NB4 (cell line): Measurements from ENCODE around the gene EGLN3.

Experiments used
- DNase-seq: peaks from one replicate; pipeline ENCODE4 v3.0.0; 2010; ENCODE audit warnings: low read depth
- H3K4me3 ChIP-seq: one replicate; pipeline ENCODE4 v1.5.1; 2011; ENCODE audit warnings: mild to moderate bottlenecking, low read depth, low read length, moderate library complexity
- MYC ChIP-seq: IDR thresholded peaks from 2 replicates; pipeline ENCODE4 v1.6.1; 2011; ENCODE audit warnings: low read depth, low read length
- POLR2A ChIP-seq: IDR thresholded peaks from 2 replicates; pipeline ENCODE4 v1.6.1; 2011; ENCODE audit warnings: mild to moderate bottlenecking; ENCODE audit not compliant: insufficient read length; ENCODE audit errors: extremely low read depth
- TF ChIP-seq, protein P1 (sequence below): IDR thresholded peaks from 2 replicates; pipeline ENCODE4 v1.6.1; 2011; ENCODE audit warnings: low read depth, low read length
- TF ChIP-seq, protein P2 (sequence below): IDR thresholded peaks from one replicate; pipeline ENCODE4 v1.5.1; 2012; ENCODE audit warnings: low read depth, low read length

EGLN3 gene

DNA sequence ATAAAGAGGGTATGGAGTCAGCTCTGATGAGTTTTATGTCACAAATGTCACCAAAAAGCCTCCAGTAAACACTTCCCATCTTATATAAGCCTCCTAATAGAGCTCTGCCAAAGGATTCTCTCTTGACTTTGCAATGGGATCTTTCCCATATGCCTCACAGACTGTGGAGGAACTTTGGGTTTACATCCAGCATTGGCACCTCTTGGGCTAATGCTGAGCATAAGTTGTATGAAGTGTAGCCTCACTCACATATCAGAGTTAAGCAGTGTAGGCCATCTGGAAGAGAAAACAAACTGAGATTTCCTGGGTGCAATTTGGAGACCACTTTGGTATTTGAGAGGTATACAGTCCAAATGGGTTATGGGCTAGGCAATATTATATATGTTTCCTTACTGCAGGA lies 24.9 kb downstream of the EGLN3 start:
- no peak overlapping the region for H3K4me3 ChIP-seq
- DNase-seq = no peak
- TF ChIP-seq, protein P1, sequence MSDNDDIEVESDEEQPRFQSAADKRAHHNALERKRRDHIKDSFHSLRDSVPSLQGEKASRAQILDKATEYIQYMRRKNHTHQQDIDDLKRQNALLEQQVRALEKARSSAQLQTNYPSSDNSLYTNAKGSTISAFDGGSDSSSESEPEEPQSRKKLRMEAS = no peak
- TF ChIP-seq, protein P2, sequence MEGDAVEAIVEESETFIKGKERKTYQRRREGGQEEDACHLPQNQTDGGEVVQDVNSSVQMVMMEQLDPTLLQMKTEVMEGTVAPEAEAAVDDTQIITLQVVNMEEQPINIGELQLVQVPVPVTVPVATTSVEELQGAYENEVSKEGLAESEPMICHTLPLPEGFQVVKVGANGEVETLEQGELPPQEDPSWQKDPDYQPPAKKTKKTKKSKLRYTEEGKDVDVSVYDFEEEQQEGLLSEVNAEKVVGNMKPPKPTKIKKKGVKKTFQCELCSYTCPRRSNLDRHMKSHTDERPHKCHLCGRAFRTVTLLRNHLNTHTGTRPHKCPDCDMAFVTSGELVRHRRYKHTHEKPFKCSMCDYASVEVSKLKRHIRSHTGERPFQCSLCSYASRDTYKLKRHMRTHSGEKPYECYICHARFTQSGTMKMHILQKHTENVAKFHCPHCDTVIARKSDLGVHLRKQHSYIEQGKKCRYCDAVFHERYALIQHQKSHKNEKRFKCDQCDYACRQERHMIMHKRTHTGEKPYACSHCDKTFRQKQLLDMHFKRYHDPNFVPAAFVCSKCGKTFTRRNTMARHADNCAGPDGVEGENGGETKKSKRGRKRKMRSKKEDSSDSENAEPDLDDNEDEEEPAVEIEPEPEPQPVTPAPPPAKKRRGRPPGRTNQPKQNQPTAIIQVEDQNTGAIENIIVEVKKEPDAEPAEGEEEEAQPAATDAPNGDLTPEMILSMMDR = no peak
- no peak for TF ChIP-seq POLR2A

DNA sequence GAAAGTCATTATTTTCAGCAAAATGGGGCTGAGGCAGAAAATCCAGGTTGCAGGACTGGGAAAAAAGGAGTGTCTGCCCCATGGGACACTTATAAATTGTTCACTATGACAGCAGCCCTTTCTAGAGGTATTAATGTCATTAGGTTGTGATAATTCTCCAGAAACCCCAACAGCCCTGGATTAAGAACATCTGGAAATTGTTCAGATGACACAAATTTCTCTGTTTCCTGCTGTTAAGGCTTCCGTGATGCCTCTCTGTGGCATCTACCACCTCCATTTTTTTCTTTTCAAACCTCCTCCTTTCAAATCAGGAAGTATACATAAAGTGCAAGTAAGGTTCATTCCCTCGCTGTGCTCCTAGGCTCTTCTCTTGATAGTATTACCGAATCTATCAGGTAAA lies 25.6 kb downstream of the EGLN3 start:
- no peak for DNase-seq
- no peak overlapping the region for H3K4me3 ChIP-seq
- TF ChIP-seq, protein P2 = no peak
- TF ChIP-seq POLR2A (no peak), MYC (no peak)
- TF ChIP-seq, protein P1 = no peak

DNA sequence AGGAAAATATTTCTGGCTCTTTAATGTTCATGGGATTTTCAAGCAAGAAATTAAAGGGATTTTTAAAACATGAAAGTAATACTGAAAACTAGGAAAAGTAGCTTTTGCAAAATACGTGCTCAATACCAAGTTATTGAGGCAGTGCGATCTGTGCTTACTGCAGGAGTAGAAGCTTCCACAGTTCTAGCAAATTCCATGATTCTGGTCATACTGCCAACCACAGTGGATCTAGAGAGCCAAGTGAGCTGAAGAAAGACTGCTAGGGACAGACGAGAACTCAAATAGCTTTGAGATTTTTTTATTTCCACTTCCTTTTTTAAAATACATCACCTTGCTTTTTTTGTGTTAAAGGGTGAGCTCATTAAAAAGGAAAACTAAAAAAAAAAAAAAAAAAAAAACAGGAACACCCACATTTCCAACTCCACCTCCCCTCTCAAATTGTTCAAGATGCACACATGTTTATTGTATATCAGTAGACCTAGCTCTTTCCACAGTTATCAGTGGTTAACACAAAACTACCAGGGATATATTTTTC lies 26.2 kb downstream of the EGLN3 start:
- no peak for DNase-seq
- TF ChIP-seq, protein P1 = no peak
- TF ChIP-seq POLR2A = no peak
- TF ChIP-seq, protein P2 = no peak
- H3K4me3 ChIP-seq = no peak overlapping the region

DNA sequence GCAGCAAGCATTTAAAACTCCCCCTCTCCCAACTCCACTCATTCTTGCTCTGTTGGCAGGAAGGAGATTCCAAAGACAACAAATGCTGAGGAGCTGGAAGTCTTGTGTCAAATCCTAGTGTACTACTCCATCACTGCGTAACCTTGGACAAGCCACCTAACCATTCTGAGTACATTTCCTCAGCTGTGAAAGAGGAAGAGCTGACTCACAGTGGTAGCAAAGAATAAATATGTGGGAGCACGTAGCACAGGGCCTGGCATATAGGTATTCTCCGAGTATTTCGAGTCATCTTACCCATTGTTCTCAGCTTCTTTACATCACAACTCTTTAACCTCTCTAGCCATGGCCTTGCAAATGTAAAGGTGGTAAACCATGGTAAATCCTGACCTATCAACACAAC lies 28.7 kb downstream of the EGLN3 start:
- TF ChIP-seq MYC = no peak
- TF ChIP-seq POLR2A = no peak
- TF ChIP-seq, protein P1 = no peak
- TF ChIP-seq, protein P2 = no peak
- no peak for DNase-seq
- no peak overlapping the region for H3K4me3 ChIP-seq

DNA sequence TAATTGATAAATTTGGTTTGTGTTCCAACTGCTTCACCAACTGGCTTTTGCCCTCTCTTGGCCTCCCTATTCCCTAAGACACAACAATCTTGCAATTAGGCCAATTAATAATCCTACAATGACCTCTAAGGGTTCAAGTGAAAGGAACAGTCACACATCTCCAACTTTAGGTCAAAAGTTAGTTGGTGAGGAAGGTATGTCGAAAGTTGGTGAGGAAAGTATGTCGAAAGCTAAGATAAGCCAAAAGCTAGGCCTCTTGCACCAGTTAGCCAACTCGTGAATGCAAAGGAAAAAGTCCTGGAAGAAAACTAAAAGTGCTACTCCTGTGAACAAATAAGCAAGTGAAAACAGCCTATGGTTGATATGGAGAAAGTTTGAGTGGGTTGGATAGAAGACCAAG lies 32.6 kb downstream of the EGLN3 start:
- TF ChIP-seq, protein P1 = no peak
- TF ChIP-seq, protein P2 = no peak
- TF ChIP-seq MYC (no peak), POLR2A (no peak)
- peak; percentile 11 for DNase-seq
- H3K4me3 ChIP-seq = no peak overlapping the region

DNA sequence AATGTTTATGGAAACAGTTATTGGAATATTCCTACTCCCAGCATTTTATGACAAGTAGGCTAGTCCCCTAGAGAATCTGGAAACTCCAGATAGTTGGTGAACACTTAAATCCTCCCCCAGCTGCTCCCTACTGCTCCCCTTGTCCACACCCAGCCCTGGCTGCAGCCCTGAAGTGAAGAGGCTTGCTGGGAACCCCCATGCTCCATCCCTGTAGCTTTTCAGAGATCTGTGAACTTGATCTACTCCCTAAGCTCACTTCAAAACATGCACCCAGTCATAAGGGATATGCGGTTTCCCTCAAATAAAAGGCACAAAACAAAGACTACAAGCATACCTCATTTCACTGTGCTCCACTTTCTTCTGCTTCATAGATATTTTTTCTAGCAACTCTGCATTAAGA lies 33.2 kb downstream of the EGLN3 start:
- H3K4me3 ChIP-seq = no peak overlapping the region
- DNase-seq = no peak
- no peak for TF ChIP-seq MYC
- TF ChIP-seq, protein P2 = no peak
- TF ChIP-seq, protein P1 = no peak
- no peak for TF ChIP-seq POLR2A
